ENCODE results near the gene FAM240A. TPM values are rescaled to one million over a fixed set of nuclear protein-coding genes. Genes with fewer than 3 reads are reported as not detected.

Gene FAM240A
- total and polyA plus RNA-seq, 2 donors (not counting 3 experiments of a cell fraction or from before 2014, with no cell fraction given), result not detected

DNA sequence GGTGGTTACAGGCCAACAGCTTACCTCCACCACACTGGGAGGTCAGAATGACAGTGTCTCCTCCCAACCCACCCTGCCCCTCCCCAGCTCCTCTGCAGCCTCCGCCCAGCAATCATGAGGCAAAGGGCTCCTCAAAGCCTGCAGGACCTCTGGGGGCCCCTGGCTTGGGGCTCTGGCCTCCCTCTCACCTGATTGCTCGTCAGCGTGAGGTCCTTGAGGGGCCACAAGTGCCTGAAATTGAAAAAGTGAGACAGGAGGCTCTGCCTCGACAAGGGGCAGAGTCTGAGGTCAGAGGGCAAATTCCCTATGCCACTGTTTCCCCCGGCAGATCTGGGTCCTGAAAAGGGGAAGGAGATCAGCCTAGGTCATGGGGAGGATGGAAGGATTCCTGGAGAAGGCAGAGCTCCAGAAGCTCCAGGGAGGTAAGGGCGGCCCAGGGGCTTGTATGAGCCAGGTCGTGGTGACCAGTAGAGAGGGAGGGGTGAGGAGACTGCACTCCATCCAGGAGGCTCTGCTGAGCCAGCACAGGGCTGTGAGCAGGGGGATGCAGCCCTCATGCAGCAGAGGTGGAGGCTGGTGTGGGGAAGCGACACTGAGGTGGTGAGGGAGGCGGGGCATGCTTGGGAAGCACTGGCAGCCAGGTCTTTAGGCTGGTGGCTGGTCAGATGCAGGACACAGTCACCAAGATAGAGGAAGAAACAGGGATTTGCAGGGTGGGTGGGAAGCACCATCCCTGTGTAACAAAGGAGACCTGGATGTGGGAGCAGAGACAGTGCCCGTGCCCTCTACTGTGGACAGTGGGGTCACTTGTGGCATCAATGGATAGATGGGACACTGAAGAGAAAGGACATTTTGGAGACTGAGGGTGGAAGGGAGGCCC is 61.1 kb downstream of the FAM240A start:
- no peak overlapping the region for H3K27ac ChIP-seq (ENCODE audit: insufficient read depth, low read depth, low read length)
- TF ChIP-seq GATA2 (IDR thresholded peaks at IDR 0.05; ENCODE audit: insufficient read depth, insufficient read length, low read depth, low read length) (no peak), MYC (IDR thresholded peaks at IDR 0.05; ENCODE audit: low read depth, low read length) (no peak)
- TF ChIP-seq, protein P1, sequence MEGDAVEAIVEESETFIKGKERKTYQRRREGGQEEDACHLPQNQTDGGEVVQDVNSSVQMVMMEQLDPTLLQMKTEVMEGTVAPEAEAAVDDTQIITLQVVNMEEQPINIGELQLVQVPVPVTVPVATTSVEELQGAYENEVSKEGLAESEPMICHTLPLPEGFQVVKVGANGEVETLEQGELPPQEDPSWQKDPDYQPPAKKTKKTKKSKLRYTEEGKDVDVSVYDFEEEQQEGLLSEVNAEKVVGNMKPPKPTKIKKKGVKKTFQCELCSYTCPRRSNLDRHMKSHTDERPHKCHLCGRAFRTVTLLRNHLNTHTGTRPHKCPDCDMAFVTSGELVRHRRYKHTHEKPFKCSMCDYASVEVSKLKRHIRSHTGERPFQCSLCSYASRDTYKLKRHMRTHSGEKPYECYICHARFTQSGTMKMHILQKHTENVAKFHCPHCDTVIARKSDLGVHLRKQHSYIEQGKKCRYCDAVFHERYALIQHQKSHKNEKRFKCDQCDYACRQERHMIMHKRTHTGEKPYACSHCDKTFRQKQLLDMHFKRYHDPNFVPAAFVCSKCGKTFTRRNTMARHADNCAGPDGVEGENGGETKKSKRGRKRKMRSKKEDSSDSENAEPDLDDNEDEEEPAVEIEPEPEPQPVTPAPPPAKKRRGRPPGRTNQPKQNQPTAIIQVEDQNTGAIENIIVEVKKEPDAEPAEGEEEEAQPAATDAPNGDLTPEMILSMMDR (IDR thresholded peaks at IDR 0.05; ENCODE audit: extremely low read depth in 1 of 2, insufficient read depth in 1 of 2, low read depth in 1 of 2, low read length in 2 of 2), result no peak
- no peaks in the 10 kb centered on the region for H3K9me1 ChIP-seq (replicated peaks; ENCODE audit: control insufficient read depth, extremely low read depth, insufficient read depth, low read length)
- POLR2A ChIA-PET, result no interaction called here
- dilution Hi-C loops (cut with MboI; ENCODE audit: extremely low pct_ligation_motif_present, low sequenced_read_pairs) (no loop called here), intact Hi-C loops (cut with micrococcal nuclease) (no loop called here)
- H2AFZ ChIP-seq (ENCODE audit: low read depth, low read length), result no peak overlapping the region
- CTCF ChIA-PET, result interaction anchor here (1.4 to 1.6 kb wide), 3 partner anchors 9 to 185 kb away, joined by 3 to 9 read pairs (median 7); no protein-coding TSS in a partner anchor
- H3K9ac ChIP-seq (replicated peaks; ENCODE audit: extremely low read depth, insufficient read depth, low read length), result no peak overlapping the region
- DNase-seq (ENCODE audit: low read depth, low spot score) (no peak), FAIRE-seq (no peak)
- no peaks in the 10 kb centered on the region for H3K79me2 ChIP-seq (ENCODE audit: control insufficient read depth, insufficient read depth, low read length)
- H3K4me3 ChIP-seq (replicated peaks in 1 of 3; ENCODE audit: insufficient read depth in 1 of 3, low read depth in 1 of 3, low read length in 3 of 3), result no peak overlapping the region
- no peak overlapping the region for H3K4me2 ChIP-seq (ENCODE audit: insufficient read depth, low read length)
- H3K9me3 ChIP-seq (replicated peaks; ENCODE audit: control insufficient read depth, insufficient read depth, low read length), result no peaks in the 10 kb centered on the region
- no peaks in the 10 kb centered on the region for H3K4me1 ChIP-seq (ENCODE audit: control insufficient read depth, extremely low read depth, insufficient read depth, low read length)
- no peaks in the 10 kb centered on the region for H4K20me1 ChIP-seq (replicated peaks; ENCODE audit: control insufficient read depth, extremely low read depth, insufficient read depth, low read length)
- H3K36me3 ChIP-seq (ENCODE audit: control insufficient read depth in 2 of 2, extremely low read depth in 1 of 2, insufficient read depth in 2 of 2, low read length in 2 of 2), result no peaks in the 10 kb centered on the region
- BruUV-seq (replicated peaks), result no TSS peak
- H3K27me3 ChIP-seq (ENCODE audit: control insufficient read depth in 2 of 2, insufficient read depth in 2 of 2, low read length in 2 of 2), result no peaks in the 10 kb centered on the region

Data from endothelial cell of umbilical vein (primary cell).